GM23338 (cell line): ENCODE measurements around the gene TSPAN5. TPM values are rescaled to one million over a fixed set of nuclear protein-coding genes. Genes with fewer than 3 reads are reported as not detected.

ENCODE experiments used
- ATAC-seq: fragments of 200-7000 bp; cut with Tn5 transposase; 3 replicates; pipeline ENCODE4 v1.9.1; 2020
- DNase-seq: peaks from one replicate; pipeline ENCODE4 v3.0.0-alpha.2; 2015; ENCODE audit warnings: low spot score
- H2AFZ ChIP-seq: fragments of 200-600 bp; sonication (generic); 2 replicates; pipeline ENCODE4 v1.8.0; 2016; ENCODE audit warnings: antibody characterized with exemption, mild to moderate bottlenecking, moderate library complexity
- H3F3A ChIP-seq: fragments of 200-600 bp; sonication (generic); replicated peaks from 2 replicates; pipeline ENCODE4 v1.8.0; 2017; ENCODE audit warnings: antibody characterized with exemption, mixed run types, low read depth
- H3K27ac ChIP-seq: fragments of 200-600 bp; sonication (generic); 2 replicates; pipeline ENCODE4 v1.6.1; 2016; ENCODE audit warnings: low read depth
- H3K27me3 ChIP-seq: fragments of 200-600 bp; sonication (generic); 2 replicates; pipeline ENCODE4 v1.8.0; 2016; ENCODE audit warnings: mild to moderate bottlenecking, mixed run types, moderate library complexity; ENCODE audit not compliant: insufficient read depth
- H3K36me3 ChIP-seq: fragments of 200-600 bp; sonication (generic); 2 replicates; pipeline ENCODE4 v1.8.0; 2016; ENCODE audit warnings: mild to moderate bottlenecking; ENCODE audit not compliant: insufficient read depth
- H3K4me1 ChIP-seq: fragments of 200-600 bp; sonication (generic); 2 replicates; pipeline ENCODE4 v1.8.0; 2016; ENCODE audit warnings: mild to moderate bottlenecking, moderate library complexity; ENCODE audit not compliant: insufficient read depth
- H3K4me2 ChIP-seq: fragments of 200-600 bp; sonication (generic); 2 replicates; pipeline ENCODE4 v1.7.1; 2017; ENCODE audit warnings: mixed run types
- H3K4me3 ChIP-seq: fragments of 200-600 bp; sonication (generic); 2 replicates; pipeline ENCODE4 v1.6.1; 2016; ENCODE audit warnings: mixed run types
- H3K79me2 ChIP-seq: fragments of 200-600 bp; sonication (generic); replicated peaks from 2 replicates; pipeline ENCODE4 v1.8.0; 2017; ENCODE audit warnings: mild to moderate bottlenecking; ENCODE audit not compliant: insufficient read depth
- H3K9me2 ChIP-seq: fragments of 200-600 bp; sonication (generic); 2 replicates; pipeline ENCODE4 v1.8.0; 2017; ENCODE audit not compliant: insufficient read depth
- H4K20me1 ChIP-seq: fragments of 200-600 bp; sonication (generic); replicated peaks from 2 replicates; pipeline ENCODE4 v1.8.0; 2017; ENCODE audit warnings: mild to moderate bottlenecking; ENCODE audit not compliant: insufficient read depth
- H3K27ac Mint-ChIP-seq: 2 replicates; pipeline ENCODE4 v1.8.0; 2020; ENCODE audit warnings: inconsistent platforms, mild to moderate bottlenecking, moderate library complexity, mixed read lengths
- H3K27me3 Mint-ChIP-seq: 3 replicates; pipeline ENCODE4 v1.8.0; 2022; ENCODE audit warnings: low read depth, mild to moderate bottlenecking, moderate library complexity, mixed read lengths, inconsistent platforms; ENCODE audit not compliant: insufficient read depth, poor library complexity
- H3K36me3 Mint-ChIP-seq: 3 replicates; pipeline ENCODE4 v1.8.0; 2021; ENCODE audit warnings: low read depth, mild to moderate bottlenecking, inconsistent platforms, moderate library complexity, mixed read lengths
- H3K4me1 Mint-ChIP-seq: 3 replicates; pipeline ENCODE4 v1.8.0; 2020; ENCODE audit warnings: mild to moderate bottlenecking, inconsistent platforms, mixed read lengths
- H3K4me3 Mint-ChIP-seq: 3 replicates; pipeline ENCODE4 v1.8.0; 2021; ENCODE audit warnings: moderate library complexity, mild to moderate bottlenecking, inconsistent platforms, mixed read lengths
- H3K9me3 Mint-ChIP-seq: 3 replicates; pipeline ENCODE4 v1.8.0; 2020; ENCODE audit warnings: moderate library complexity, mild to moderate bottlenecking, inconsistent platforms, mixed read lengths
- CREB1 ChIP-seq: fragments of 250-450 bp; sonication (Bioruptor Pico); IDR thresholded peaks from 2 replicates; pipeline ENCODE4 v1.5.0; 2020; ENCODE audit warnings: low read depth, mild to moderate bottlenecking, moderate library complexity
- EZH2 ChIP-seq: fragments of 200-600 bp; sonication (generic); IDR thresholded peaks from one replicate; pipeline ENCODE4 v1.8.0; 2017; ENCODE audit warnings: antibody characterized with exemption, mild to moderate bottlenecking, low read depth; ENCODE audit not compliant: unreplicated experiment
- EZH2phosphoT487 ChIP-seq: fragments of 200-600 bp; sonication (generic); IDR thresholded peaks from one replicate; pipeline ENCODE4 v1.8.1; 2018; ENCODE audit warnings: antibody characterized with exemption; ENCODE audit not compliant: unreplicated experiment
- JUNB ChIP-seq: IDR thresholded peaks from one replicate; pipeline ENCODE4 v1.6.1; 2016; ENCODE audit warnings: antibody characterized with exemption; ENCODE audit not compliant: unreplicated experiment
- NANOG ChIP-seq: IDR thresholded peaks from 2 replicates; pipeline ENCODE4 v1.6.1; 2016; ENCODE audit warnings: antibody characterized with exemption, borderline replicate concordance
- POLR2AphosphoS5 ChIP-seq: IDR thresholded peaks from 2 replicates; pipeline ENCODE4 v1.6.1; 2016; ENCODE audit warnings: antibody characterized with exemption, low read depth
- REST ChIP-seq: IDR thresholded peaks from one replicate; pipeline ENCODE4 v1.6.1; 2018; ENCODE audit warnings: antibody characterized with exemption; ENCODE audit not compliant: unreplicated experiment
- STAT1 ChIP-seq: IDR thresholded peaks from one replicate; pipeline ENCODE4 v1.6.1; 2016; ENCODE audit warnings: antibody characterized with exemption; ENCODE audit not compliant: unreplicated experiment
- ZNF331 ChIP-seq: fragments of 250-450 bp; sonication (Bioruptor Pico); IDR thresholded peaks from 2 replicates; pipeline ENCODE4 v1.5.0; 2020; ENCODE audit warnings: low read depth, mild to moderate bottlenecking, moderate library complexity
- ZNF462 ChIP-seq: fragments of 250-450 bp; sonication (Bioruptor Pico); IDR thresholded peaks from 2 replicates; pipeline ENCODE4 v1.5.0; 2020; ENCODE audit warnings: mild to moderate bottlenecking, moderate library complexity
- long read RNA-seq: library from polyadenylated mRNA; unstranded; transcript quantifications from one replicate; pipeline ENCODE4 v2.0.0, GENCODE V29; 2020; ENCODE audit not compliant: unreplicated experiment
- polyA plus RNA-seq: library from polyadenylated mRNA; unstranded; fragments of >200 nt; fragmentation: Nextera tagmentation; extraction: Ambion mirVana; gene quantifications from 2 replicates; pipeline ENCODE4 v1.2.1, GENCODE V29; 2016
- total RNA-seq: library from RNA; depleted of rRNA; stranded (reverse); fragments of >200 nt; shearing (Covaris generic); gene quantifications from 2 replicates; pipeline ENCODE4 v1.2.3, GENCODE V29; 2014; rRNA removed

Gene TSPAN5
- total RNA-seq (21.5 and 24.6 TPM in 2 replicates), polyA plus RNA-seq (18.2 and 18.6 TPM in 2 replicates)
- long read RNA-seq, transcript TSPAN5-201 (8 exons, 3,365 nt): major isoform, 38 of 56 reads
- long read RNA-seq, partial matches to known transcripts: 0 of 56 reads
- long read RNA-seq, other reads (novel, unspliced or antisense): 16 of 56 reads

GRCh38 chr4:98658287-98659105 lies at the start of gene TSPAN5:
TSS of gene TSPAN5 (minus strand) at chr4:98658611.
- Histone ChIP-seq H3K4me2 (peak within 1 kb of the TSS; percentile 98), H3K36me3 (no peaks in the 10 kb centered on the region), H3K9me2 (no peaks in the 10 kb centered on the region), H4K20me1 (no peaks in the 10 kb centered on the region), H3K4me1 (peaks cover 58% of the 10 kb centered on the region), H3K27me3 (peaks cover 45% of the 10 kb centered on the region), H3K79me2 (peaks cover 40% of the 10 kb centered on the region), H3K4me3 (peak within 1 kb of the TSS; percentile 91), H2AFZ (peak within 1 kb of the TSS; percentile 97), H3F3A (peaks cover 7% of the 10 kb centered on the region; the same call in 1 of the 2 replicates), H3K27ac (0 out of 2 replicates have a peak within 1 kb of the TSS, but pooled peaks have one; percentile 58)
- TF ChIP-seq NANOG (no peak), POLR2AphosphoS5 (peak; percentile 66), ZNF462 (CRISPR knock-in tag) (no peak)
- peaks cover 6% of the 10 kb centered on the region; the same call in 2 of the 3 replicates for H3K9me3 Mint-ChIP-seq
- H3K27me3 Mint-ChIP-seq: peaks cover 26% of the 10 kb centered on the region
- H3K4me3 Mint-ChIP-seq: peak within 1 kb of the TSS; percentile 98
- DNase-seq (peak; percentile 93), ATAC-seq (peak; percentile 75)
- peaks cover 56% of the 10 kb centered on the region for H3K4me1 Mint-ChIP-seq
- H3K36me3 Mint-ChIP-seq: peaks cover 6% of the 10 kb centered on the region
- H3K27ac Mint-ChIP-seq: peak within 1 kb of the TSS; percentile 12; the same call in 1 of the 2 replicates

- H3K4me1 ChIP-seq: no peaks in the 10 kb centered on the region
- TF ChIP-seq JUNB (no peak), CREB1 (no peak), EZH2phosphoT487 (no peak), REST (no peak), ZNF331 (no peak), STAT1 (no peak), EZH2 (no peak)
These were observed 48.5 kb upstream of the TSPAN5 start for GRCh38 chr4:98706935-98707334.

More at GRCh38 chr4:98706935-98707334, 48.5 kb upstream of the TSPAN5 start:
- H3K27ac Mint-ChIP-seq: no peak overlapping the region
- Histone ChIP-seq H3F3A (no peaks in the 10 kb centered on the region), H3K27me3 (no peaks in the 10 kb centered on the region), H3K4me2 (no peak overlapping the region), H3K36me3 (no peaks in the 10 kb centered on the region), H3K9me2 (peaks cover 6% of the 10 kb centered on the region; the same call in 1 of the 2 replicates), H3K79me2 (no peaks in the 10 kb centered on the region), H4K20me1 (no peaks in the 10 kb centered on the region), H3K4me3 (no peak overlapping the region), H2AFZ (no peak overlapping the region), H3K27ac (no peak overlapping the region)
- H3K4me3 Mint-ChIP-seq: no peak overlapping the region
- peaks cover 37% of the 10 kb centered on the region for H3K9me3 Mint-ChIP-seq
- H3K36me3 Mint-ChIP-seq: peaks cover 21% of the 10 kb centered on the region
- no peaks in the 10 kb centered on the region for H3K27me3 Mint-ChIP-seq
- DNase-seq (no peak), ATAC-seq (no peak)
- no peaks in the 10 kb centered on the region for H3K4me1 Mint-ChIP-seq
